GM21360 (cell line): ENCODE results near the gene ULK2.

Source experiments
- ATAC-seq: cut with Tn5 transposase; IDR thresholded peaks from one replicate; pipeline ENCODE4 v1.9.1; 2021; ENCODE audit warnings: mild to moderate bottlenecking, moderate library complexity; ENCODE audit not compliant: unreplicated experiment

Gene ULK2

DNA sequence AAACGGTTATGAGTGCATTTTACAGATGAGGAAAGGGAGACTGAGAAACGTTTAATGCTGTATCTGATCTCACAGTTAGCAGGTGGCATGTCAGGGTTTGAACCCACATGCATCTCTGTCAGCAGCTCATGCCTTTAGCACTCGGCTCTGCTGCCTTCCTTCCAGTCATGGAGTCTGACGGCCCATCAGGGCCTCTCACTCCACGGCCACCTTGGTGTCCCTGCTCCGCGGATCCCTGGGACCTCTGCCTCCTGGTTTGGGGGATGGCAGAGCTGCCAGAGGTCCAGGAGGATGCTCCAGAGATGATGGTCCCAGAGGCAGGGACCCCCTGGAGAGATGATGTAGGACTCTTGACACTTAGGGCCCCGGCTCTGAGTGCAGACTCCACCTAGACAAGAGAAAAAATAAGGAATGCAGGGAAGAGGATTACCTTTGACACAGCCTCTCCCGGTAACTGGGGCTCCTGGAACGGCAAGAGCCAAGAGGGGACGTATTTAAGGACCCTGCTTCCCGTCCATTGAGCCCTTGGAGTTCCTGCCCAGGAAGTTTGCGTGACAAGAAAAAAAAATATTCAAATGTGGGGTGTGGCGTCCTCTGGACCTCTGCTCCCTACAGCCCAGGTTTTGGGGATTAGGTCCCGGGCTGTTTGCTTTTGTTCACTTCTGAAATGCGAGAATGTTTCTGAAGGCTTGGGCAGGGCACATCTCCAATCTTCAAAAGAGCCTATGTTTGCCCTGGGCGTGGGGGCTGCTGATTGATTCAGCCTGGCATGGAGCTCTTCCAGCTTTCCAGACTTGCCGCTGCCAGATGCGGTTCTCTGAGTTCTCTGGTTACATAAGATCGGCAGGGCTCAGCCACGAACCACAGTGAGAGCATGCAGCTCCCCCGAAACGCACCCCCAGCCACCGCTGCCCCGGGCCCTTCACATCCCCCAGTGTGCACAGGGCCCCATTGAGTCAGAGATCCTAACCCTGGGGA, 119.6 kb downstream of the ULK2 start, which contains the start of gene ALDH3A1:
Gene ALDH3A1 (minus strand): TSS at position 470 of the 978 bp plus-strand sequence. CDS start 3,169 bp downstream, outside the sequence.
- ATAC-seq: no peak

DNA sequence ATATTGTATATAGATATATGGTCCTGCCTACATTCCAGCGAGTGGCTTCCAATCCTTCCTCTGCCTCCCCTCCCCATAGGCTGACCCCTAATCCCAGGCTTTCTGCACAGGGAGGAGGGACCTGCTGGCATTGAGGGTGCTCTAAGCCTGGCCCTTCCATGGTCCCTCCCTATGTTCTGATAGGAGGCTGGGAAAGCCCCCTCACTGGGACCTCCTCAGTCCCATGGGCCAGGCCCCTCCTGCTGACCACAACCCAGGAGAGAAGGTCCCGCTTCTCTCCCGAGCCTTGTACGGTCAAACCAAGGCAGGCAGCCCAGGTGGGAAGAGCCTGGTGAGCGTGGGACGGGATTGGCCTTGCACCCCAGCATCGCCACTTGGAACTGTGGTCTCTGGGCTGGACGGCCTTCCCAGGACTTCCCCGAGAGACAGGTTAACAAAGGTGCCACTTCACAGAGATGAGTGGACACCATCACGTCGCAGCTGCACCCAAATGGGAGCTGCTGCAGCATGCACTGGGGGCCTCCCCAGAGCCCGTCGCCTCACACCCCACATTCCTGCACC, 120.5 kb downstream of the ULK2 start:
- no peak for ATAC-seq

DNA sequence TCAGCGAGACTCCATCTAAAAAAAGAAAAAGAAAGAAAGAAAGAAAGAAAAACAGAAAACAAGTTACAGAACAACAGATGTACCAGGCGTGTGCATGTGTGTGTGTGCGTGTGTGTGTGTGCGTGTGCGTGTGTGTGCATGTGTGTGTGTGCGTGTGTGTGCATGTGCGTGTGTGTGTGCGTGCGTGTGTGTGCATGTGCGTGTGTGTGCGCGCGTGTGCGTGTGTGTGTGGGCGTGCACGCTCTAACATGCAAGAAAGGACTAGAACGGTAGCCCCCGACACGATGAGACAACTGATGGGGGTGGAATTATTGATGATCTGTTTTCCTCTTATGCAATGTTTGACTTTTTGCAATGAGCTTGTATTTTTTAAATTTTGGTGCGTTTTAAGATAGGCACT, 121.2 kb downstream of the ULK2 start:
- no peak for ATAC-seq

DNA sequence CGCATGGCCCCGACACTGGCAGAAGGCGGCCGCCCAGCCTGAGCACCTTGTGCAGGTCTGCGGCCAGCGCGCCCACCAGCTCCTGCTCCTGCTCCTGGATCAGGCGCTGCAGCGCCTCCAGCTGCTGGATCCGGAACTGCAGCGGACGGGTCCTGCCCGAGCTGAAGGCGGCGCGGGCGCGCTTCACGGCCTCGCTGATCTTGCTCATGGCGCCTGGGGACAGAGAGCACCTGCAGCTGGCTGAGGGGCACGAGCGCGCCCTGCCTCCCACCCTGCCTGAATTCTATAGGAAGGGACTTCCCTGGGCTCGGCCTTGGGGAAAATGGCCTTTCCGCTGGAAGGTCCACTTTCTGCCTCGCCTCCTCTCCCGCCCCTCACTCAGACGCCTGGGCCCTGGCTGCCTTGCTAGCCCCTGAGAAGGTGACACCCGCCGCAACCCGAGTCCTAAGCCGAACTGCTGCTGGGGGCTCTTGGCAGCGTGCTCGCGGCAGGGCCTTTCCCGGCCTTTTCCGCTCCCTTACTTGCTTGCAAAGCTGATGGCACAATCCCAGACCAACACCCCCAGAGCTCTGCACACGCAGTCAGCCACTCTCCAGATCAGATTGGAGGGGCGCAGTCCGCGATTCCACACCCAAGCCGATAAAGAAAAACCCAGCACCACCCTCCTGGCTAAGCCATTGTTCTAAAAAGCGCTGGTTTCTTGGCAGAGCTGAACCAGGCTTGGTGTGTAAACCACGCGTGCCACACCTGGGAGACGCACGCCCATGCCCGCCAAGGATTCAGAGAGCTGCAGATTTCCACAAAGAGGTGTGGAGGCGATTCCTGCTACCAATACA, 122.6 kb downstream of the ULK2 start:
- ATAC-seq: peak; percentile 66

DNA sequence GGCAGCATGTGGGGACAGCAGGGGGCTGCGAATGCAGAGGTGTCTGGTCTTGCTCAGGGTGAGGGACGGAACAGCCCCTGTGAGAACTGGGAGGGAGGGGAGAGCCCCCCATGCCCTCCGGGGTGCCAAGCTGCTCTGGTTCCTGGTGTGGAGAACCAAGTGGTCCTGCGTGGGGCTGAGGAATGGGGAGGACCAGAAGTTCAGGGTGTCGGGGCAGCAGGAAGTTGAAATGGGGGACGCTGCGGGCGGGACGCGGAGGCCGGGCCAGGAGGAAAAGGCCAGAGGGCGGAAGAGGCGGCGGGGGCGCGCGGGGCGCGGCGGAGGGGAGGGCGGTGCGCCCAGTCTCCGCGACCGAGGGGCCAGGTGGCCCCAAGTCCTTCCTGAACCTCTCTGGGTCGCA, 123.2 kb downstream of the ULK2 start:
- ATAC-seq: no peak

DNA sequence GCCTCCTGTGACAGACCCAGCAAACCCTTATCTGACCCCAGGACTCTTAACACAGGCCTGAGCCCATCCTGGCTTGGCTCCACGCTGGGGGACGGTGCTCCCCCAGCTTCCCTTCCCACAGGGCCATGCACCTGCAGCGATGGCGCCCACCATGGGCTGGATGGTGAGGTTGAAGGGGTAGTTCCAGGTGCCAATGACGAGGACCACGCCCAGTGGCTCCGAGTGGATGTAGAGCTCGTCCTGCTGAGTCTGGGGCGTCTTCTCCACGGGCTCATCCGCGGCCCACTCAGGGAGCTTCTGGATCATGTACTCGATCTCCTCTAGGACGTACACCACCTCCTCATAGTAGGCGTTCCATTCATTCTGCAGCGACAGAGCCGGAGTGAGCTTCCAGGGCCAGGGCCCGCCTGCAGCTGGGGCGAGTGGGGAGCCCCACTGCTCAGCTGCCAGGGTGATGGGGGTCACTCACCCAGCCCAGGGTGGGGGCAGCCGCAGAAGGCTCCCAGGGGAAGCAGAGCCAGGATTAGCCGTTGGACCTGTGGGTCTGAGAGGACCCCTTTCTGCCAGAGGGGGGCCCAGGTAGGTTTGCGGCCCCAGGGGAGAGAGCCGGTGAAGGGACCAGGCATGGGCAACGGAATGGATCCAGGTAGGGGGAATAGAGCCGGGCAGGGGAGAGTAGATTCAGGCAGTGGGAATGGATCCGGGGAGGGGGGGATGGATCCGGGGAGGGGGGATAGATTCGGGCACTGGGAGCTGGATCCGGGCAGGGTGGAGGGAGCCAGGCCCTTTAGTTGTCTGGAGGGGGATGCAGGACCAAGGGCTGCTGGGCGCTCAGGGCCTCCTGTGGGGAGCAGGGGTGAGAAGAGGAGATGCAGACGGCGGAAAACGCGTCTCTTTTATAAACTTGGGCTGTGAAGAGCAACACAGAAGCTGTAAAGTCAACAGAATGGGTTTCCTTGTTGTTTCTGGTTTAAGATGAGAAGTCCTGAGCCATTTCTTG, 124.3 kb downstream of the ULK2 start:
- ATAC-seq: no peak

DNA sequence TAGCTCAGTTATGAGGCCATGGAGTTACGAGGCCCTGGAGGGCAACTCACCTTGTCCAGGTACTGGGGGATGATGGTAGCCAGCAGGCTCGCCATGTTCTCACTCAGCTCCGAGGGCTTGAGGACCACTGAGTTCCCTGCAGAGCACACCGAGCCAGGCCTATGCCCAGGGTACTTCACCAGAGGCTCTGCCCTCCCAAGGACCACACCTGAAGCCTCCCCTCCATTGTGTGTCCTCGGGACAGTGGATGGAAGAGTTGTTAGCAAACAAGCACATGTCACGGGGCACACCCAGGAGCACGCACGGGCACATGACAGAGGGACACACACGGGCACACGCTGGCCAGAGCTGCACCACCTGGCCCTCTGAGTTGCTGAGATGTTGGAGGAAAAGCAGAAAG, 125.2 kb downstream of the ULK2 start:
- ATAC-seq: no peak

DNA sequence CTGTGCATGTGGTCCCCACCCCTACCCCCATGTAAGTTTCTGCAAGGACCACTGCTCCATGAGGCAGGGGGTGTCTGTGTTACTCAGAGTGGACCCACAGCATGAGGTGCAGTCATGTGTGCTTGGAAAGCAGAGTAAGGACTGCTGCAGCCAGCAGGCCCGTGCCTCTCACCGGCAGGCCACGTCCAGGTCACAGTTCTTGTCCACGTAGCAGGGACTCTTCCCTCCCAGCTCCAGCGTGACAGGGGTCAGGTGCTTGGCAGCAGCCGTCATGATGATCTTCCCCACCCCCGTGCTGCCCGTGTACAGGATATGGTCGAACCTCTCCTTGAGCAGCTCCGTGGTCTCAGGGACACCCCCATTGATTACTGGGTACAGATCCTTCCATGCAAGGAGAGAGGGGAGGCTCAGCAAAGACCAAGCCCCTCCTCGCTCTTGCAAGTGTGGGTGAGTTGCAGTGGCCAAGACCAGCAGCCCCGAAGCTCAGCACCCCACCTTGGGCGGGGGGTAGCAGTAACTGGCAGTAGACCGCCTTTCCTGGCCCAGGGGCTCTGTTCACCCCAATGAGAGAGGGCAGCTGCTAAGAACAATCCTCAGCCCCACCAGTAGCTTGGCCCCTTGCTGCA, 125.8 kb downstream of the ULK2 start:
- no peak for ATAC-seq

DNA sequence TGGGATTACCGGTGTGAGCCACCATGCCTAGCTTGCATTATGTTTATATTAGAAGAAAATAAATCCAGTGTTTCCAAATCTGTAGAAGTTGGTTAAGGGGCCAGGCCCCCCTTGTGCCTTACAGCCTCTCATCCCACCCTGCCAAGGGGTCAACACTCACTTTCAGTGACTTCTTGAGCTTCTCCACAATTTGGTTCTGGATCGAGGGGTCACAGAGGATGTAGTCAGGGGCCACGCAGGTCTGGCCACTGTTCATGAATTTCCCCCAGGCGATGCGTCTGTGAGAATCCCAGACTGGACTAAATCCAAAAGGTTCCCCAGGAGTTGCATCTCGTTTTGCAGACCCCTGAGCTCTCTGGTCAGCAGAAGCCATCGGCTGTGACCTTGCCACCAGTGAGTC, 126.8 kb downstream of the ULK2 start:
- no peak for ATAC-seq

DNA sequence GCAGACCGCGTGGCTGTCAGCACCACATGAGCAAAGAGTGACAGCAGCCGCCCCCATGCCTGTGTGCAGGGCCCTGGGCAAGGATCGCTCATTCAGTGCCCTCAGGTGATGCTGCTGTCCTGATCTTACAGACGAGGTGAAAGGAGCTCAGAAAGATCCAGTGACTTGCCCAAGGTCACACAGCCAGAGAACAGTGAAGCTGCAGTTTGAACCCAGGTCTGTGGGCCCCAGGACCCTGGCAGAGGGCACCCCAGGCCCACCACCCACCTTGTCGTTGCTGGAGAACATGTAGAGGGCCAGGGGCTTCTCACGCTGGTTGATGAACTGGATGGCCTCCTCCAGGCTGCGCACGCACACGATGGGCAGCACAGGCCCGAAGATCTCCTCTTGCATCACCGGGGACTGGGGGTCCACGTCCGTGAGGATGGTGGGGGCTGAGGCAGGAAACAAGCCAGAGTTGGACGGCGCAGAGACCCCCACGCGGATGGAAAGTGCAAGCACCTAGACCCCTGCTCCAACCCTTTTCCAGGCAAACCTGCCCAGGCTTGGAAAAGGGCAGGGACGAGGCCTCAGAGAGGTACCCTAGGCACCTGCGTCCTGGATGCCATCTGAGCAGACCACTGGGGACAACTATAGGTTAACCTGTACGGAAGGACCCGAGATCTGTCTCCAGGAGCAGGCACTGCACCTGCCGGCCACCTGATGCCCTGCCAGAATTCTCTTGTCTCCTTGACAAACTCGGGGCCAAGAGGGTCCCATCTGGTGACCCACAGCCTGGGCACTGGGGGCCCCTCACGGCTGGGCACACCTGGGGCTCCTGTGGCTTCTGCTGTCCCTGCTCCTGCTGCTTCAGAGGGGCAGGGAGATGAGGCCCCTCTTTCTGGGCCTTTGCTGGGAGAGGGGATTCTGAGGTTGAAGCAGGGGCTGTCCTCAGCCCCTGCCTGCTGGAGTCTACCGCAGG, 128.2 kb downstream of the ULK2 start:
- no peak for ATAC-seq

DNA sequence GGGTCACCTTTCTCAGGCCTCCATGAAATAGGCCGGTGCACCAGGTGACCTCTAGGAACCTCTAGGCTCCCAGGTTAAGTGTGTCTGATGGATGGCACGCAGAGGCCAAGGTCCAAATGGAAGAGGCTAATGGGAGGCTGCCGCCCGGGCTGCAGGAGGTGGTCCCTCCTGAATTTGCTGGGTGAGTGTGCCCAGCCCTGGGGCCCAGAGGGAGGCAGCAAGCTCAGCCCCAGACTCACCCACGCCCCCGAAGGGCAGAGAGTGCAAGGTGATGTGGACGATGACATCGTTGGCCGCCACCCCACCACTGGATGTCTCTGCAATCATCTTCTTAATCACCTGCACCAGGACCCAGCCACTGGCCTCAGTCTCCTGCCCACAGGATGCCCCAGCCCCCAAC, 129.0 kb downstream of the ULK2 start:
- ATAC-seq: no peak

DNA sequence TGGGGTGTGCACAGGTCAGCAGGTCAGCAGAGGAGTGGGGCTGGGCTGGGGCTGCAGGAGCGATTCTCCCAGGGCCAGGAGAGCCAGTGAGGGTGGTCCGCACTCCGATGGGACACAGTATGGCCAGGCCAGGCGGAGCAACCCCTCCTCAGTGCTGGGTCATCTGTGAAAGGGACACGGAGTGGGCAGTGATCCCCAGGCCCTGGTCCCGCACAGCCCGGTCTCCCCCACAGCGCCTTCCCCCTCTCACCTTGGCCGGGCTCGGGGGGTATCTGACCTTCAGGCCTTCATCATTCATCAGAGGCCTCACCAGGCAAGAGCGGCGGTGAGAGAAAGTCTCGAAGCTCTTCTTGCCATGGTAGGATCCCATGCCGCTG, 129.7 kb downstream of the ULK2 start:
- no peak for ATAC-seq

DNA sequence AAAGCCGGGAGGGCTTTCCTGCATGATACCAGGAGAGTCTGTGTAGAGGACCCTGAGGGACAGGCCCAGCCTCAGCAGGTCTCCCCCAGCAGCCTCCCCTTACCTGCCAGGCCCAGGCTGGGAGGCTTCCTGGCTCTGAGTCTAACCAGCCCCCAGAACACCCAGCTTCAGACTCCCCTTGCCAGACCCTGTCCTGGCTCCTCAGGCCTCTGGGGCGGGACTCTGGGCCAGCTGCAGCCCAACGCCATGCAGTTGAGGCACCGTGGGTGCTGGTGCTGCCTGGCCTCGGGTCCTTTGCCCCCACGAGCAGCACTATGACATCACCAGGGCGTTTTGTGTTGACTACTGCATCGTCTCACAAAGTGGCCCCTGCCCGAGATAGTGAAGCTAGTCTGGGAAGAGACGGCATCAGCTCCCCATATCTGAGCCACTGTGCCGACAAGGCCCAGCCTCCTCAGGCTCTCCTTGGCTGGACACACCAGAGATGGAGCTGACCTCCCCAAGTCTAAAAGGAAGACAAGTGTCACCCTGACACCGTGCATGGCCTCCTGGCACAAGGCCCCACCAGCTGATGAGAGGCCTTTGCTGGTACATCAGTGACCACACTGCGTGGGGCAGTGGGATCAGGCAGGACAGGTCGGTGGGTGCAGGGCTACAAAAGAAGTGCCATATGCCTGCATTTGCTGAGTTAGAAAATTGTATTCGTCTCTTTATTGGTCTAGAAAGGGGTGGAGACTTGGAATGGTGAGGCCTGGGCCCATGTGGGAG, 130.2 kb downstream of the ULK2 start:
- no peak for ATAC-seq

DNA sequence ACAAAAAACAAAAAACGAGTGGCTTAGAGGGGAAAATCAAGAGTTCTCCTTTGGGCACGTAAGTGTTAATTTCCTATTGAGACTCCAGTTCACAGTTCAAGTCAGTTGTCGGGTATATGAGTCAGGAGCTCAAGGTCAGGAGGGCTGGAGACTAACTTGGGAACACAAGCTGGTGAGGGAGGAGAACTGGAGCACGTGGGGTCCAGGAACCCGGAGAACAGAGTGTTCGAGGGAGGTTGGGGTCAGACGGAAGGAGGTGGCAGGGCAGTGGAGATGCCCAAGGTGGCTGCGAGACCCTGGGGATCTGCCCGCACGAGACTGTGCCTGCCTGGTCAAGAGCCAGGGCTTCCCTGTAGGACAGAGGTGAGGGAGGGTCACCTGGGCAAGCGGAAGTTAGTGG, 131.7 kb downstream of the ULK2 start:
- no peak for ATAC-seq

DNA sequence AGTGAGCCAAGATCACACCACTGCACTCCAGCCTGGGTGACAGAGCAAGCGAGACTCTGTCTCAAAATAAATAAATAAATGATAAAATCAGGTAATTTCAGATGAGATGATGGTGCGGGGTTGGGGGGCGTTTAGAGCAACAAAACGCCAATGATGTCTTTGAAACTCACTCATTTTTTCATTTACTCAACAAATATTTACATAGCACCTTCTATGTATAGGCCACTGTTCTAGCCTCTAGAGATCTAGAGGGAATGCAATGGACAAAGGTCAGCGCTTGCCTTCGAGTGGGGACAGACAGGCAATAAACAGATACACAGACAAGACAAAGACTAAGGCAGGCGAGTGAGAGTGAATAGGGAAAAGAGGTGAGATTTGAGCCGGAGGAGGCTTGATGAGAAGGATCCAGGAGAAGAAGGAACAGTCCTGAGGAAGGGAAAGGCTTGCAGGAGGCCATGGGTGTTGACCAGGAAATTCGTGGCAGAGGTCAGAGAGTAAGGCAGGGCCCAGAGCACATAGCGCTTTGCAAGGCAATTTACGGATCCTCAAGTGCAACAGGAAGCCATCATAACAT, 133.7 kb downstream of the ULK2 start:
- ATAC-seq: no peak

DNA sequence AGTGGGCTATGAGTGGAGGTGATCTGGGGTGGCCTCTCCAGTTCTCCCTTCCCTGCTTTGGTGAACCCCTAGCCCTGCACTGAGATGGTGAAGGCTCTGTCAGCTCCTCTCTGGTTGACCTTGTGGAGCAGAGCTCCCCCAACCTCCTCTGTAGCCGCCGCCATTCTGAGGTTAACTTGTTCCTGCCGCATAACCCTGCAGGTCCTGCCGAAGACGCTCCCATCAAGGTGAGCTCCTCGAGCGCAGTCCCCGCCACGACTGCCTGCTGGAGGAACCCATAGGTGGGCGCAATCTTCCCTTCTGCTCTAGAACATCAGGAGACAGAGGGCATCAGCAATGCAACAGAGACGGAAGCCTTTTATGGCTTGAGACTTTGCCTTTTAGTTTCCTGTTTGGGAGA, 136.1 kb downstream of the ULK2 start:
- ATAC-seq: no peak

DNA sequence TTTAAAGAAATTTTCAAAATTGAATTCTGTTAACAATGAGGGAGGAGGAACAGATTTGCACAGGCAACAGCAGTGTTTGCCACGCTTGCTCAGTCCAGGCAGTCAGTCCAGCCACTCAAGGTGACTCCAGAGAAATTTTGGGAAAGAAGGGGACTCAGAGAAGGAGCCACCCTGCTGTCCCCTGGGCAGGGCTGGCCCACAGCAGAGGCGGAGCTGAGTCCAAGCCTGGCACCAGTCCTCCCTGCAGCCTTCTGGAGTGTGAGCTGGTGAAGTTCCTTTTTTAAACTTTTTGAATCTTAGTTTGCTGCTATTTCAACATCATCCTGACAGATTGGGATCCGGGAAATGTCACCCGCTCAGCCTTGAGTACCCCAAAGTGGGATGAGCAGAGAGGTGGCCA, 136.9 kb downstream of the ULK2 start:
- no peak for ATAC-seq

DNA sequence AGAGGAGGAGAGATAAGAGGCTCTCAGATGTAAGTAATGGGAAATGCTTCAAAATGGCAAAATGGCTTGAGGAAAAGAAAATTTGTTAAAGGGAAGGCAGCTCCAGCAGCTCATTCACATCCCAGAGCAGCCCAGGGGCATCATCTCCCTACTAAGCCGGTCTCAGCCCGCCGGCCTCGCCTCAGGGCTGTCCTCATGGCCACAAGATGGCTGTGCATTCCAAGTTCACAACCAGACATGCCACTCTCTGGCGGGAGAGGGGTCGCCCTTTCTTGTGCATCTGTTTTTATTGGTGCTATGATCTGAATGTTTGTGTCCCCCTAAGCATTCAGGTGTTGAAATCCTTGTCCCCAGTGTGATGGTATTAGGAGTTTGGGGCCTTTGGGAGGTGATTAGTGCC, 137.8 kb downstream of the ULK2 start:
- no peak for ATAC-seq
